HepG2 (cell line): Measurements from ENCODE around the gene C9orf78. TPM values are rescaled to one million over a fixed set of nuclear protein-coding genes. Genes with fewer than 3 reads are reported as not detected.

Source experiments
- ARID4A ChIP-seq: sonication (generic); formaldehyde crosslinking; IDR thresholded peaks from 2 replicates; pipeline ENCODE4 v1.5.0; 2020; ENCODE audit warnings: mild to moderate bottlenecking, missing genetic modification reagents, borderline replicate concordance
- ARNT ChIP-seq: fragments of 450-650 bp; IDR thresholded peaks from 2 replicates; pipeline ENCODE4 v1.6.1; 2017
- ATF7-NPFF ChIP-seq: sonication (generic); formaldehyde crosslinking; IDR thresholded peaks from 2 replicates; pipeline ENCODE4 v1.8.1; 2023; ENCODE audit warnings: mild to moderate bottlenecking, low read depth, missing genetic modification reagents, moderate library complexity
- CAMTA2 ChIP-seq: sonication (generic); formaldehyde crosslinking; IDR thresholded peaks from 2 replicates; pipeline ENCODE4 v1.4.0; 2020; ENCODE audit warnings: mild to moderate bottlenecking, missing genetic modification reagents, borderline replicate concordance
- IRF9 ChIP-seq: sonication (generic); formaldehyde crosslinking; IDR thresholded peaks from 2 replicates; pipeline ENCODE4 v1.8.0; 2022; ENCODE audit warnings: missing genetic modification reagents, mild to moderate bottlenecking, borderline replicate concordance
- MLX ChIP-seq: IDR thresholded peaks from 2 replicates; pipeline ENCODE4 v1.6.1; 2016
- MYPOP ChIP-seq: sonication (generic); formaldehyde crosslinking; IDR thresholded peaks from 2 replicates; pipeline ENCODE4 v1.8.1; 2023; ENCODE audit warnings: mild to moderate bottlenecking, moderate library complexity, missing genetic modification reagents
- NCOA5 ChIP-seq: sonication (generic); formaldehyde crosslinking; IDR thresholded peaks from 2 replicates; pipeline ENCODE4 v1.4.0; 2020; ENCODE audit warnings: missing genetic modification reagents
- SRSF9 ChIP-seq: fragments of 200-400 bp; formaldehyde crosslinking; IDR thresholded peaks from 2 replicates; pipeline ENCODE4 v1.6.1; 2018; ENCODE audit warnings: borderline replicate concordance, mild to moderate bottlenecking, low read depth, low read length; ENCODE audit not compliant: insufficient read depth, poor library complexity, severe bottlenecking
- STAG1 ChIP-seq: sonication (generic); formaldehyde crosslinking; IDR thresholded peaks from 2 replicates; pipeline ENCODE4 v1.4.0; 2020; ENCODE audit warnings: missing genetic modification reagents
- TBL1XR1 ChIP-seq: fragments of 150-350 bp; IDR thresholded peaks from 2 replicates; pipeline ENCODE4 v1.6.1; 2014; ENCODE audit warnings: borderline replicate concordance, low read length; ENCODE audit not compliant: partially characterized antibody
- THAP11 ChIP-seq: IDR thresholded peaks from 2 replicates; pipeline ENCODE4 v1.6.1; 2016; ENCODE audit warnings: missing biosample characterization, missing genetic modification reagents
- ZFP36L2 ChIP-seq: sonication (generic); formaldehyde crosslinking; IDR thresholded peaks from 2 replicates; pipeline ENCODE4 v1.4.0; 2020; ENCODE audit warnings: missing genetic modification reagents
- ZNF646 ChIP-seq: sonication (generic); formaldehyde crosslinking; IDR thresholded peaks from 2 replicates; pipeline ENCODE4 v1.9.0; 2021; ENCODE audit warnings: mild to moderate bottlenecking, missing genetic modification reagents
- polyA plus RNA-seq, 8 experiments: library from polyadenylated mRNA; depleted of rRNA in 3 of 8; stranded (reverse) in 7 of 8; unstranded in 1 of 8; fragments of >200 nt; fragmentation: Illumina TruSeq in 4 of 8; extraction: Trizol in 4 of 8; gene quantifications; 2 replicates each; pipeline versions ENCODE4 v1.2.1 to v1.2.3, GENCODE V29; 2011 to 2016; ENCODE audit warnings: low read depth in 4 of 8, missing spikeins in 1 of 8, mixed read lengths in 1 of 8; ENCODE audit not compliant: insufficient read depth in 1 of 8
- total RNA-seq, 5 experiments: library from RNA; depleted of rRNA; stranded (reverse); fragments of >200 nt; fragmentation: Illumina TruSeq; extraction: Trizol; gene quantifications; 2 replicates each; pipeline ENCODE4 v1.2.3, GENCODE V29; 2016; ENCODE audit warnings: low read depth in 1 of 5

Gene C9orf78
- total and polyA plus RNA-seq, 2 of the 13 experiments (the other 11 are each of a cell fraction or from before 2014, with no cell fraction given), result 18.4 to 35.5 TPM

- TF ChIP-seq ZFP36L2 (CRISPR knock-in tag), result no peak
- no peak for TF ChIP-seq ZNF646
- no peak for TF ChIP-seq MLX (CRISPR knock-in tag)
- no peak for TF ChIP-seq TBL1XR1
- TF ChIP-seq SRSF9, result no peak
- TF ChIP-seq MYPOP (CRISPR knock-in tag), result 0 out of 2 replicates have a peak, but pooled peaks have one; percentile 57
- no peak for TF ChIP-seq STAG1 (CRISPR knock-in tag)
- peak; percentile 73; the same call in 1 of the 2 replicates for TF ChIP-seq IRF9 (CRISPR knock-in tag)
- no peak for TF ChIP-seq CAMTA2 (CRISPR knock-in tag)
- TF ChIP-seq ARID4A, result peak; percentile 91; the same call in 1 of the 2 replicates
- TF ChIP-seq THAP11 (CRISPR knock-in tag), result peak; percentile 88
- TF ChIP-seq ATF7-NPFF (CRISPR knock-in tag), result peak; percentile 17; the same call in 1 of the 2 replicates
- TF ChIP-seq ARNT, result no peak
- TF ChIP-seq NCOA5 (CRISPR knock-in tag), result no peak
Measured at GRCh38 chr9:129802833-129803675, 32.0 kb downstream of the C9orf78 start, which contains the start of gene TOR1B (continued).
